ENCODE measurements around the gene IFNGR1. TPM values are rescaled to one million over a fixed set of nuclear protein-coding genes. Genes with fewer than 3 reads are reported as not detected.

IFNGR1 gene
- total RNA-seq, 5 donors from 2014 or later (not counting 1 experiment from before 2014, with no cell fraction given): 23.6 to 42.4 (median 28.5) TPM

DNA sequence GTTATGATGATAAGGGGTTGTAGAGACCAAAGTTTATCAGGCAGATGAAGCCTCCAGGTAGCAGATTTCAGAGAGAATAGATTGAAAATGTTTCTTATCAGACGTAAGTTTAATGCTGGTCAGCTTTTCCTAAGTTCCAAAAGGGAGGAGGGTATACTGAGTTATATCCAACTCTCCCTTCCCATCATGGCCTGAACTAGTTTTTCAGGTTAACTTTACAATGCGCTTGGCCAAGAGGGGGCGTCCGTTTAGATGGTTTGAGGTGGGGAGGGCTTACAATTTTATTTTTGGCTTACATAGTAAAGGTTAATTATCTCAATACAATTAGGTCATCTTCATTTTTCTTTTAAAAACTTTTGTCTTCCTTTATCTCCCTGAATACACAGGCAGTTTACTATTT, 26.4 kb downstream of the IFNGR1 start:
- H3K4me1 Mint-ChIP-seq: peaks cover 0 to 12% (median 12%) of the 10 kb centered on the region in 3 donors
- peaks cover 2% of the 10 kb centered on the region for H3K36me3 Mint-ChIP-seq
- WGBS (ENCODE audit: insufficient coverage): no CpG with 5 or more reads among the region's 4 CpGs
- H3K4me1 ChIP-seq (ENCODE audit: control insufficient read depth in 1 of 2, extremely low read depth in 1 of 2, insufficient read depth in 2 of 2, low read length in 2 of 2): no peaks in the 10 kb centered on the region
- ChIA-PET POLR2A (no interaction called here), CTCF (no interaction called here)
- H3K27me3 ChIP-seq (replicated peaks in 1 of 2; ENCODE audit: control insufficient read depth in 2 of 2, extremely low read depth in 1 of 2, insufficient read depth in 2 of 2, low read length in 1 of 2): no peaks in the 10 kb centered on the region
- peaks cover 0 to 6% of the 10 kb centered on the region in 2 donors for H3K36me3 ChIP-seq (ENCODE audit: control insufficient read depth in 2 of 2, extremely low read depth in 1 of 2, insufficient read depth in 1 of 2, low read length in 1 of 2)
- no peak overlapping the region for H3K4me3 ChIP-seq (ENCODE audit: control insufficient read depth in 1 of 2, extremely low read depth in 1 of 2, low read length in 1 of 2)
- H3K27me3 Mint-ChIP-seq: no peaks in the 10 kb centered on the region
- DNase-seq (no peak), ATAC-seq (replicated peaks in 1 of 4) (no peak)
- no peak overlapping the region for H3K27ac Mint-ChIP-seq
- H3K9me3 ChIP-seq: no peaks in the 10 kb centered on the region
- no peak overlapping the region for H3K27ac ChIP-seq (ENCODE audit: low read length)
- no peak overlapping the region for H3K4me3 Mint-ChIP-seq
- peaks cover 0 to 4% (median 2%) of the 10 kb centered on the region in 3 donors for H3K9me3 Mint-ChIP-seq

- H3K27me3 Mint-ChIP-seq: no peaks in the 10 kb centered on the region
Observed at GRCh38 chr6:137191670-137192069, 27.5 kb downstream of the IFNGR1 start.

DNA sequence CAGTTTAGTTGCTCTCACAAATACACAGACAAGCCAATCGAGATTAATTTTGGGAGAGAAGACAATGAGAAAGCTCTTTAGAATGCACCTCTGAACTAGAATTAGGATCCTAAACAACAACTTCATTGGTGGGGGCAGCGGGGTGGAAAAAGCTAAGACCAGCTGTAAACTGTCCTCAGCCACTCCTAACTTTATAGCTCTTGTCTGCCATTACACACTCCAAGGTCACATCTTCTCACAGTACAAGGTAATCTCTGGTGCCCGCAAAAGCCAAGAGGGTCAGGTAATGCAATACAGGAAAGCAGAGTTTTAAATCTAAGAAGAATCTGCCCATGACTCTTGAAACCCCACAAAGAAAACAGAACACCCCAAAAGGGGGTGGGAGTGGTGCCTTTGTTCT, 27.9 kb downstream of the IFNGR1 start:
- ATAC-seq (replicated peaks in 1 of 4) (no peak), DNase-seq (no peak)
- Mint-ChIP-seq H3K4me3 (no peak overlapping the region), H3K27ac (no peak overlapping the region), H3K4me1 (peaks cover 0 to 7% (median 4%) of the 10 kb centered on the region in 3 donors), H3K36me3 (no peaks in the 10 kb centered on the region), H3K27me3 (no peaks in the 10 kb centered on the region), H3K9me3 (peaks cover 0 to 8% (median 2%) of the 10 kb centered on the region in 3 donors)
- ChIA-PET CTCF (interaction anchor here in 1 of 2 donors (0.9 kb wide), 1 partner anchor 73 kb away, joined by 3 read pairs; no protein-coding TSS in a partner anchor), POLR2A (no interaction called here)
- Histone ChIP-seq H3K4me1 (ENCODE audit: control insufficient read depth in 1 of 2, extremely low read depth in 1 of 2, insufficient read depth in 2 of 2, low read length in 2 of 2) (no peaks in the 10 kb centered on the region), H3K27ac (ENCODE audit: low read length) (no peak overlapping the region), H3K36me3 (ENCODE audit: control insufficient read depth in 2 of 2, extremely low read depth in 1 of 2, insufficient read depth in 1 of 2, low read length in 1 of 2) (no peaks in the 10 kb centered on the region), H3K4me3 (ENCODE audit: control insufficient read depth in 1 of 2, extremely low read depth in 1 of 2, low read length in 1 of 2) (no peak overlapping the region), H3K27me3 (replicated peaks in 1 of 2; ENCODE audit: control insufficient read depth in 2 of 2, extremely low read depth in 1 of 2, insufficient read depth in 2 of 2, low read length in 1 of 2) (peaks cover 0 to 1% of the 10 kb centered on the region in 2 experiments), H3K9me3 (no peaks in the 10 kb centered on the region)
- 100% methylated on average over 1 of the region's 3 CpGs for WGBS (ENCODE audit: insufficient coverage)

More at GRCh38 chr6:137191670-137192069, 27.5 kb downstream of the IFNGR1 start:
- peaks cover 0 to 6% (median 2%) of the 10 kb centered on the region in 3 donors for H3K9me3 Mint-ChIP-seq
- H3K36me3 ChIP-seq (ENCODE audit: control insufficient read depth in 2 of 2, extremely low read depth in 1 of 2, insufficient read depth in 1 of 2, low read length in 1 of 2): no peaks in the 10 kb centered on the region
- ChIA-PET POLR2A (no interaction called here), CTCF (interaction anchor here in 1 of 2 donors (0.9 kb wide), 1 partner anchor 72 kb away, joined by 3 read pairs; no protein-coding TSS in a partner anchor)
- no peaks in the 10 kb centered on the region for H3K9me3 ChIP-seq
- H3K27ac Mint-ChIP-seq: no peak overlapping the region
- H3K4me3 ChIP-seq (ENCODE audit: control insufficient read depth in 1 of 2, extremely low read depth in 1 of 2, low read length in 1 of 2): no peak overlapping the region
- peaks cover 0 to 11% (median 9%) of the 10 kb centered on the region in 3 donors for H3K4me1 Mint-ChIP-seq
- no peak overlapping the region for H3K27ac ChIP-seq (ENCODE audit: low read length)
- no peaks in the 10 kb centered on the region for H3K4me1 ChIP-seq (ENCODE audit: control insufficient read depth in 1 of 2, extremely low read depth in 1 of 2, insufficient read depth in 2 of 2, low read length in 2 of 2)
- H3K36me3 Mint-ChIP-seq: no peaks in the 10 kb centered on the region
- H3K27me3 ChIP-seq (replicated peaks in 1 of 2; ENCODE audit: control insufficient read depth in 2 of 2, extremely low read depth in 1 of 2, insufficient read depth in 2 of 2, low read length in 1 of 2): no peaks in the 10 kb centered on the region
- H3K4me3 Mint-ChIP-seq: no peak overlapping the region
- no CpG with 5 or more reads among the region's 1 CpG for WGBS (ENCODE audit: insufficient coverage)
- ATAC-seq (replicated peaks in 1 of 4) (no peak), DNase-seq (no peak)

GRCh38 chr6:137190583-137191094, 28.5 kb downstream of the IFNGR1 start:
- WGBS (ENCODE audit: insufficient coverage): 70% methylated on average over 2 of the region's 5 CpGs

GRCh38 chr6:137188855-137189254, 30.3 kb downstream of the IFNGR1 start:
- Histone ChIP-seq H3K27me3 (replicated peaks in 1 of 2; ENCODE audit: control insufficient read depth in 2 of 2, extremely low read depth in 1 of 2, insufficient read depth in 2 of 2, low read length in 1 of 2) (peaks cover 0 to 5% of the 10 kb centered on the region in 2 experiments), H3K36me3 (ENCODE audit: control insufficient read depth in 2 of 2, extremely low read depth in 1 of 2, insufficient read depth in 1 of 2, low read length in 1 of 2) (no peaks in the 10 kb centered on the region), H3K4me3 (ENCODE audit: control insufficient read depth in 1 of 2, extremely low read depth in 1 of 2, low read length in 1 of 2) (no peak overlapping the region), H3K27ac (ENCODE audit: low read length) (no peak overlapping the region), H3K4me1 (ENCODE audit: control insufficient read depth in 1 of 2, extremely low read depth in 1 of 2, insufficient read depth in 2 of 2, low read length in 2 of 2) (no peaks in the 10 kb centered on the region), H3K9me3 (no peaks in the 10 kb centered on the region)
- peaks cover 0 to 8% of the 10 kb centered on the region in 2 donors for H3K27me3 Mint-ChIP-seq
- ATAC-seq (replicated peaks in 1 of 4): no peak
- H3K36me3 Mint-ChIP-seq: peaks cover 3% of the 10 kb centered on the region
- no peak overlapping the region for H3K27ac Mint-ChIP-seq
- ChIA-PET CTCF (no interaction called here), POLR2A (interaction anchor here in 1 of 2 donors (0.6 kb wide), 1 partner anchor 626 kb away, joined by 7 read pairs; no protein-coding TSS in a partner anchor)
- H3K4me1 Mint-ChIP-seq: no peaks in the 10 kb centered on the region
- no peak for DNase-seq
- 100% methylated on average over 1 of the region's 5 CpGs for WGBS (ENCODE audit: insufficient coverage)
- no peak overlapping the region for H3K4me3 Mint-ChIP-seq
- H3K9me3 Mint-ChIP-seq: peaks cover 0 to 24% (median 13%) of the 10 kb centered on the region in 3 donors

More at GRCh38 chr6:137190583-137191094, 28.5 kb downstream of the IFNGR1 start:
- Mint-ChIP-seq H3K27me3 (peaks cover 0 to 5% of the 10 kb centered on the region in 2 donors), H3K9me3 (peaks cover 0 to 12% (median 4%) of the 10 kb centered on the region in 3 donors), H3K27ac (no peak overlapping the region), H3K4me1 (peaks cover 0 to under 1% (median 0%) of the 10 kb centered on the region in 3 donors), H3K36me3 (no peaks in the 10 kb centered on the region), H3K4me3 (no peak overlapping the region)
- Histone ChIP-seq H3K9me3 (no peaks in the 10 kb centered on the region), H3K27ac (ENCODE audit: low read length) (no peak overlapping the region), H3K27me3 (replicated peaks in 1 of 2; ENCODE audit: control insufficient read depth in 2 of 2, extremely low read depth in 1 of 2, insufficient read depth in 2 of 2, low read length in 1 of 2) (peaks cover 0 to 5% of the 10 kb centered on the region in 2 experiments), H3K36me3 (ENCODE audit: control insufficient read depth in 2 of 2, extremely low read depth in 1 of 2, insufficient read depth in 1 of 2, low read length in 1 of 2) (no peaks in the 10 kb centered on the region), H3K4me3 (ENCODE audit: control insufficient read depth in 1 of 2, extremely low read depth in 1 of 2, low read length in 1 of 2) (no peak overlapping the region), H3K4me1 (ENCODE audit: control insufficient read depth in 1 of 2, extremely low read depth in 1 of 2, insufficient read depth in 2 of 2, low read length in 2 of 2) (no peaks in the 10 kb centered on the region)
- ChIA-PET POLR2A (interaction anchor here in 1 of 2 donors (0.7 kb wide), 1 partner anchor 46 kb away, joined by 4 read pairs; no protein-coding TSS in a partner anchor), CTCF (interaction anchor here in 1 of 2 donors (0.9 kb wide), 1 partner anchor 73 kb away, joined by 3 read pairs; no protein-coding TSS in a partner anchor)
- no peak for ATAC-seq (replicated peaks in 1 of 4)
- DNase-seq: no peak

DNA sequence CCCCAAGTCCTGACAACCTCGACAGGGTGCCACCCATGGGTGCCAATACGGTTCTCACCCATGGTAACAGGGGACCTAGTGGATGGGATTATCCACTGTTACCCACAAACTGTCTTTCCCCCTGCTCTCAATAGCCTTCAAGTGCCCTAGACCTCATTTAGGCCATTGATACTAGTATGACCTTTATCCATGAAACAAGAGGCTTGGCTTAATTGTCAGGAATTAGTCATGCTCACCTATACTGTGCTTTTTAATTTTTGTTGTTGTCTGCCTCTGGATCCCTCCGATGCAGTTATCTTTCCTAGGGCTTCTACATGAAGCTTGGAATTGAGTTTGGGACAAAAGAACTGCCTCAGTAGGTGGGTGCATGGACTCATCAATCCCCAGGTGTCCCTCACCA, 33.9 kb downstream of the IFNGR1 start:
- no peak overlapping the region for H3K4me3 ChIP-seq (ENCODE audit: control insufficient read depth in 1 of 2, extremely low read depth in 1 of 2, low read length in 1 of 2)
- WGBS (ENCODE audit: insufficient coverage): 67% methylated on average over 1 of the region's 3 CpGs
- DNase-seq: no peak
- peaks cover 0 to 39% (median 32%) of the 10 kb centered on the region in 3 donors for H3K9me3 Mint-ChIP-seq
- H3K4me1 Mint-ChIP-seq: no peaks in the 10 kb centered on the region
- no peaks in the 10 kb centered on the region for H3K4me1 ChIP-seq (ENCODE audit: control insufficient read depth in 1 of 2, extremely low read depth in 1 of 2, insufficient read depth in 2 of 2, low read length in 2 of 2)
- H3K27me3 ChIP-seq (replicated peaks in 1 of 2; ENCODE audit: control insufficient read depth in 2 of 2, extremely low read depth in 1 of 2, insufficient read depth in 2 of 2, low read length in 1 of 2): peaks cover 0 to 5% of the 10 kb centered on the region in 2 experiments
- peaks cover 5% of the 10 kb centered on the region for H3K9me3 ChIP-seq
- peaks cover 3% of the 10 kb centered on the region for H3K36me3 Mint-ChIP-seq
- no peaks in the 10 kb centered on the region for H3K36me3 ChIP-seq (ENCODE audit: control insufficient read depth in 2 of 2, extremely low read depth in 1 of 2, insufficient read depth in 1 of 2, low read length in 1 of 2)
- H3K27ac Mint-ChIP-seq: no peak overlapping the region
- H3K4me3 Mint-ChIP-seq: no peak overlapping the region
- ChIA-PET CTCF (no interaction called here), POLR2A (interaction anchor here in 1 of 2 donors (0.6 kb wide), 2 partner anchors 9 to 83 kb away, joined by 3 to 5 read pairs; no protein-coding TSS in a partner anchor)
- peaks cover 0 to 8% of the 10 kb centered on the region in 2 donors for H3K27me3 Mint-ChIP-seq
- no peak overlapping the region for H3K27ac ChIP-seq (ENCODE audit: low read length)
- no peak for ATAC-seq (replicated peaks in 1 of 4)
